ENCODE measurements around the gene COLEC12.

COLEC12 gene

DNA sequence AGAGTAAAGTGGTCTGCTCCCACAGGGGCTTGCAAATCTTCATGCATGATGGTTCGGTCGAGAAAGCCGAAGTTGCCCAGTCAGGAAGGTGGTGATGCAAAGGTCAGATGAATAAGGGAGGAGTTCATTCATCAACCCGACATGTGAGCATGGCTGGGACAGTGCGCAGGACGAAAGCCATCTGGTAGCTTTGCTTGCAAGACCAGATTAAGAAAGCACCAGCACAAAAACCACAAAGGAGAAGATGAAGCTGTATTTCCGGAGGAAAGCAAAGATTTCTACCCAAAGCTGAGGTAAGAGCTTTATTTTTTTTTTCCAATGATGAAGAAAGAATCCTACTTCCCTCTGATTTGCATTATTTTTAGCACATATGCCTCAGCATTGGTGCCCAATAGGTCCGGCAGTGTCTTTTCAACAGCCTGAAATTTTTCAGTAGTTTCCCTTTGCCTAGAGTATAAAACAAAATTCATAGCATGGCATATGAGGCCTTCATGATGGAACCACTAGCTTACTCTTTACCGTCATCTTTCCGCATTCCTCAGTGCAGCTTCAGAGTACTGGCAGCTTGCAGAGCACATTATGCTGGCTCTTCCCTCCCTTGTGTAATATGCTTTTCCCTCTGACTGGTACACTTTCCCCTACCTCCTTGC lies 120.7 kb downstream of the COLEC12 start:
- no peak for DNase-seq

- DNase-seq, result no peak
Observed at GRCh38 chr18:378079-378478, 122.4 kb downstream of the COLEC12 start.

DNA sequence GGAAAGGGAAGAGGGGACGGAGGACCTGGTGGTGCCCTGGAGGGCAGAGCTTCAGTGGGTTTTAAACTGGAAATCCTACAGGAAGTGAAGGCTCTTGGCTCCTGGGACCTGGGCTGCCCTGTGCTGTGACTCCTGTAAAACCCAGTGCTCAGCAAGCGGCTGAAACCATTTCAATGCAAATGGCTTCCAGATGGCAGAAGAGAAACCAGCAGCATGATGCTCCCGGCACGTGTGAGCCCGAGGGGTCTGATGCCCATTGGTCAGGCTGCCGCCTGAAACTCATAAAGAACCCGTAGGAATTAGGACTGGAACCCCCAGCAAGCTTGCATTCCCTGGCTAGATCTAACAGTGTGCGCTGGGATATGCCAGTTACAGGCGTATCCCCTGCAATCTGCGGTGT lies 123.4 kb downstream of the COLEC12 start:
- DNase-seq, result no peak

- DNase-seq, result no peak
Observed at GRCh38 chr18:376311-376710, 124.2 kb downstream of the COLEC12 start.

DNA sequence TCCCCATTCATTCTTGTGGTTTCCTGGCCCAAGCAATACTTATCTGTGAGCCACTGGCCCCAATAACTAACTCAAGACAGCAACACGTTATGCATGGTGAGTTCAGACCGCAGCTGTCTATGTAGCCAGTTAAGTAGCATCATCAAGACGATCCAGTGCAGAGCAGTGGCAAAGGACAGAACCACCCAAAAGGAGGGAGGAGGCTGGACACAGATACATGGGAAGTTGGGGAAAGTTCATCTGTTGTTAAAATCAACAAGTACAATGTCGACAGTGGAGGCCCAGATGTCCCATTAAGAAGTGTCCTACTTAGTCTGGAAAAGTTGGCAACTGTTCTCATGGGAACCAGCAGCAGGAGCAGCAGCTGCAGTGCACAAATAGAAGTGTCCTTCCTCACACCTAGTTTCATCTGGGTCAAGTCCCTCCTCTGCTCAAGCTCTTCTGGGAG lies 125.8 kb downstream of the COLEC12 start:
- no peak for DNase-seq

DNA sequence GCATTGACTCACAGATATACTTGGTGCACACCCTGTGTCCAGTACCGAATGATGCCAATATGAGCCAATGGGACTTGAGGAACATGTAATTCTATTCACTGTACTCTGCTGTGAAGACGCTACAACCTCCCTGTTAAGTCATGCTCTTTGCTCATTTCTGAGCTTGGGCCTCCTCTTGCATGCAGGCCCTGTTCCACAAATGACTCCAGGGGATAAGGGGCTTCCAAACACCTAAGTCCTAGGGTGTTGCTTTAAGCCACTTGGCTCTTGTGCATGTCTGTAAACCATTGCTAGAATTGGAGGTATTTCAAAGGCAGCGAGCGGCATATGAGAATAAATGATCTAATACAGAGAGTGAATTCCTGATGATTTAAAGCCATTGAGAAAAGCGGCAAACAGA lies 126.7 kb downstream of the COLEC12 start:
- no peak for DNase-seq

- DNase-seq, result no peak
Observed at GRCh38 chr18:371609-371982, 128.9 kb downstream of the COLEC12 start.

GRCh38 chr18:370751-371608 lies 129.5 kb downstream of the COLEC12 start:
- DNase-seq, result no peak

GRCh38 chr18:369224-370015 lies 131.1 kb downstream of the COLEC12 start:
- DNase-seq, result no peak

DNA sequence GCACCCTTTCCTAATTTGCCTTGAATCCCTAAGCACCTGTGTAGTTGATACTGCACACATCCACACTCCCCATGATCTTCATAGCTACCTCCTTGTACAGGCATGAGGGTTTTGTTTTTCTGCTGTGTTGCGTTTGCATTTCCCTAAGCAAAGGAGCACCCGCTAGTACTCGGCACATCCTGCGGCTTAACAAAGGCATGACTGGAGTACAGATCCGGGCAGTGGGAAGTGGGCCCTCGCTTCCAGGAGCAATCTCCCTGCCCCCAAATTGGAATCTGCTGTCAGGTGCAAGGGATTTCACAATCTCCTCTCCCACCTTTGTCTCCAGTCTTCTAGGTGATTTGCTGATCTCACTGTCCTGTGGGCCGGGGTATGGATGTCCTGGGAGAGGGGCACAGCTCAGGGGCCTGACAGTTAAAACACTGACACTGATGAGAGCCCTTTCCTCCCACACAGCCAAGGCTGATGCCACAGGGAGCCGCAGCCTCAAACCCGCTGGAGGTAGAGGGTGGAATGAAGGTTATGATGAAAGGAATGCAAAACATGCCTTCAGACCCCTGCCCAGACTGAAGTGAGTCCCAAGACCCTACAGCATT lies 133.9 kb downstream of the COLEC12 start:
- DNase-seq, result no peak

DNA sequence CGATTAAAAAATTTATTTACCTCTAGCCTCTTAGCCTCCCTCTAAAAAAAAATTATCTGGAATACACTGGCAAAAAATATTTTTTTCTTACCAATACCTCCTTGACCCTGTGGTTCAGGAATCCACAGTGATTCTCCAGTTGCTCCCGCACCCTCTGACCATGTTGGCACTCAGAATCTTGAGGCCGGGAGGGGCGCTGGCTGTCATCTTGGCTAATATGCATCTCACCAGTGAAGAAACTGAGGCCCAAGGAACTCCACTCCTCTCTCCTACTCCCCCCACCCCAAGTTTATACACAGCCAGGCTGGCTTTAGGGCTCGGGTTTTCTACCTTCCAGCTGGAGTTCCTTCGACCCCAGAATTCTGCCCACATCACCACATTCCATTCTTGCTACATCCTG lies 134.8 kb downstream of the COLEC12 start:
- no peak for DNase-seq

DNA sequence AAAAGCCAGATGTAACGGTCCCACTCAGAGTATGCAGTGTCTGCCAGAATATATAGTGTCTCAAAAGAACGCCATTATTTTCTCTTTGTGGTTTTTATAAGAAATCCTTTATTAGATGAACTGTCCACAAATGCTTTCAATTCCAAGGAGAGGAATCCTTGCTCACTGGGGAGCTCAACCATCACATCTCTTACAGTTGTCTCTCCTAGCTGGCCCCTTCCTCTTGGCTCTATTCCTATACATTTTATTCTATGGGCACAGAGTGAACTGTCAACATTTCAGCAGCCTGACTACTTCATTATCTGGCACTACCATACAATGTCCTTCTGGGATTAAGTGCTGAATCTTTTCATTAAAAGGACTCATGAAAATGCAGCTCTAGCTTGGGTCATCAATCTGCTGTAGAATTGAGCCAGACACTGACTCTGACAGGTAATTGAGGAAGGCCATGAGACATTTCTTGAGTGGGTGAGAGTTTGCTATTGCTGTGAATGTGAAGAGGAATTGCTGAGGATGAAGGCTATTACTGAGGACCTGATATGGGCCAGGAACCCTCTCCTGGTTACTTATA lies 136.2 kb downstream of the COLEC12 start:
- no peak for DNase-seq

GRCh38 chr18:363301-364085 lies 137.0 kb downstream of the COLEC12 start:
- DNase-seq, result no peak

DNA sequence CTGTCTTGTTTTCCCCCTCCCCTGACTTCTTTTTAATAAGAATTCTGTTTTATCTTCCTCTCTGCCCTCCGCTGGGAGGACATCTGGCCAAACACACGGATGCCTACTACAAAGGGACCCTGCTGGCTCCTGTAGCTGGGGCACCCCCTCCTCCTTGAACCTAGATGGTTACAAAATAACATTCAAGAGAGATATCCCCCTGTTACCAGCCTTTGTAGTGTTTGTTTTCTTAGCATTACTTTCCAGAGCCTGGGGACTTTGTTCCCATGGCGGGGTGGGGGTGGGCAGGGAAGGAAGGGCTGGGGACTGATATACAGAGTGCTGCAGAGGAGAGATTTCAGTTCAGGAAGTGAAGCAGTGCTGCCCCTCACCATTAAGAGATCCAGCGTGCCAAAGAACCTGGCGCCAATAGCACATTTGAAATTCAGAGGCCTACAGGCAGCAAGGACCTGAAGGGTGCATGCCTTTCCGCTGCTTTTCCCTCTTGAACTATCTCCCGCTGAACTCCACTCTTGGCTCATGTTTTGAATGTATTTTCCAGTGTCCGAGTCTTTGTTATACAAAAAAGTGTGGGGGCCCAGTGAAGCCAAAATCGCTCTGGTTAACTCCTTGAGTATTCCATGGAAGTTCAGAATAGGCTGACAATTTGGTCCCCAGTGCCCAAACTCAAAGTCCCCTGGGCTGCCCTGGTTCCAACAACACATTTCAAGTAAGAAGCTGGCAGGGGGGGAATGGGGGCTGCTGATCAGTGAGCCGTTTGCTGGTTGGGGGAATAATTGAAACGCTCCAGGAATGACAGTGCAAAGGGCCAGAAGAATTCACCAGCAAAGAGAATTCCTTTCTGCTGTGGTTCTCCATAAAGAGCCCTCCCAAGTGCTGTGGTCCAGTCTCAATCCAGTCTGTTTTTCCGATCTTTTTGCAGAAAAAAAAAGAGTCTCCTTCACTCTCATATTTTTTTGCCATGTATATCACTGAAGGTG lies 137.9 kb downstream of the COLEC12 start:
- DNase-seq, result no peak

DNA sequence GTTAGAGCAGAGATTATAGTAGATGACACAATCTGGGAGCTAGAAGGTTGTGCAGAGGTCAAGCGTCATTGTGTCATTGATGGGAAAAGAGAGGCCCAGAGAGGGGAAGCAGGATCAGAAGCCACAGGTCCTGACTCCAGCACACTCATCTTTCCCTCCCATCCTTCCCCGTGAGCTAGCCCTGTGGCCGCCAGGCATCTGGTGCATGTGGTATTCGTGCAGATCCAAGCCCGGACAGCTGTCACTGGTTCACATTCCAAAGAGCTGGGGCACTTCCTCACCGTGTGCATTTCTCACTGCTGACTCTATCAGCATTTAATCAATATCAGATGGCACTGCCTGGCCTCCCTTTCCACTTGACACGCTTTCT lies 138.6 kb downstream of the COLEC12 start:
- no peak for DNase-seq

GRCh38 chr18:361100-361732 lies 139.3 kb downstream of the COLEC12 start:
- no peak for DNase-seq

GRCh38 chr18:360676-361075 lies 139.8 kb downstream of the COLEC12 start:
- no peak for DNase-seq

- no peak for DNase-seq
Observed at GRCh38 chr18:356778-357177, 143.7 kb downstream of the COLEC12 start.

DNA sequence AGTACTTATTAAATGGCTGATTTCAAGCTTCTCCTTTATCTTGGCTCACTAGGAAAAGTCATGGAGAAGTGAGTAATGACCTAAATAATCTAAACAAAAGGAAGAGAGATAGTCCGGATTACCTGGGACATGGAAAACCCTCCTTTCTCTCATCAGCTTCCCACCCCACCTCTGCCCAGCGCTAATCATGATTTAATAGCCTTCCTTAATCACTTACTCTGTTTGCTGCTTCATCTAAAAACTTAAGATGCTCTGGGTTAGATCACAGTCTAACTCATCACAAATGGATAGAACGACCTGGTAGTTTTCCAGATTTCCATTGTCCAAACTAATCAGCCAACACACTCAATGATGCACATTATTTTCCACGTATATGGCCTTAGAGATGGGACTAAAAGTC lies 144.8 kb downstream of the COLEC12 start:
- DNase-seq, result no peak

DNA sequence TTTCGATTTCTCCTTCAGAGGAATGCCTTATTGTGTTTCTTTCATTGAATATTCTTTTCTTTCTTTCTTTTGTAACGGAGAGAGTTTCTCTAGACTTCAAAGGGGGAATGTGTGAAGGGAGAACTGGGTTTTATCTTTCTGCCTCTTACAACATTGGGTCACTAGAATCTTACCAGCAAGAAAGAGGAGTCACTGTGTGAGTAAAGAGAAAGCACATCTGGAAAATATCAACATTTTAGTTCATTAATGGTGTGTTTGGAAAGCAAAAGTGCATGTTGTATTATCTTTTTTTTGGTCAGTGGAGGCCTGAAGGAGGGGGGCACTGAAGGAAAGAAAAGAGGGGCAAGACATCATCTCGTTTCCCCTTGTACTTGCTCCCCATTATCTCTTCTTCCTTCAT lies 146.0 kb downstream of the COLEC12 start:
- DNase-seq, result no peak

Measured in NCI-H510A (cell line).